ENCODE measurements around the gene ATG101. TPM values are rescaled to one million over a fixed set of nuclear protein-coding genes. Genes with fewer than 3 reads are reported as not detected.

The ATG101 gene
- total RNA-seq, 2 donors from 2014 or later: 43.0 to 46.6 TPM

- Histone ChIP-seq H3K4me1 (ENCODE audit: control insufficient read depth in 1 of 2, low read depth in 2 of 2) (peaks cover 7 to 10% of the 10 kb centered on the region in 2 donors), H3K27me3 (replicated peaks; ENCODE audit: insufficient read depth) (no peaks in the 10 kb centered on the region), H3K9me3 (no peaks in the 10 kb centered on the region), H3K4me3 (no peak overlapping the region), H3K27ac (no peak overlapping the region), H3K36me3 (no peaks in the 10 kb centered on the region)
- ATAC-seq (ENCODE audit: insufficient number of reproducible peaks, low FRiP score, low read depth) (no peak), DNase-seq (ENCODE audit: low spot score) (no peak)
- TF ChIP-seq, protein P1, sequence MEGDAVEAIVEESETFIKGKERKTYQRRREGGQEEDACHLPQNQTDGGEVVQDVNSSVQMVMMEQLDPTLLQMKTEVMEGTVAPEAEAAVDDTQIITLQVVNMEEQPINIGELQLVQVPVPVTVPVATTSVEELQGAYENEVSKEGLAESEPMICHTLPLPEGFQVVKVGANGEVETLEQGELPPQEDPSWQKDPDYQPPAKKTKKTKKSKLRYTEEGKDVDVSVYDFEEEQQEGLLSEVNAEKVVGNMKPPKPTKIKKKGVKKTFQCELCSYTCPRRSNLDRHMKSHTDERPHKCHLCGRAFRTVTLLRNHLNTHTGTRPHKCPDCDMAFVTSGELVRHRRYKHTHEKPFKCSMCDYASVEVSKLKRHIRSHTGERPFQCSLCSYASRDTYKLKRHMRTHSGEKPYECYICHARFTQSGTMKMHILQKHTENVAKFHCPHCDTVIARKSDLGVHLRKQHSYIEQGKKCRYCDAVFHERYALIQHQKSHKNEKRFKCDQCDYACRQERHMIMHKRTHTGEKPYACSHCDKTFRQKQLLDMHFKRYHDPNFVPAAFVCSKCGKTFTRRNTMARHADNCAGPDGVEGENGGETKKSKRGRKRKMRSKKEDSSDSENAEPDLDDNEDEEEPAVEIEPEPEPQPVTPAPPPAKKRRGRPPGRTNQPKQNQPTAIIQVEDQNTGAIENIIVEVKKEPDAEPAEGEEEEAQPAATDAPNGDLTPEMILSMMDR (IDR thresholded peaks at IDR 0.05): no peak
Measured at GRCh38 chr12:52086366-52086765, 16.6 kb downstream of the ATG101 start.

- TF ChIP-seq, protein P1 (IDR thresholded peaks at IDR 0.05): no peak
- no peak overlapping the region for H3K4me3 ChIP-seq
- H3K36me3 ChIP-seq: no peaks in the 10 kb centered on the region
- ATAC-seq (ENCODE audit: insufficient number of reproducible peaks, low FRiP score, low read depth) (no peak), DNase-seq (ENCODE audit: low spot score) (no peak)
- H3K4me1 ChIP-seq (ENCODE audit: control insufficient read depth in 1 of 2, low read depth in 2 of 2): peaks cover 0 to 1% of the 10 kb centered on the region in 2 donors
- H3K9me3 ChIP-seq: no peaks in the 10 kb centered on the region
- H3K27ac ChIP-seq: no peak overlapping the region
- no peaks in the 10 kb centered on the region for H3K27me3 ChIP-seq (replicated peaks; ENCODE audit: insufficient read depth)
Measured at GRCh38 chr12:52086944-52087835, 17.4 kb downstream of the ATG101 start.

GRCh38 chr12:52087961-52088820, 18.4 kb downstream of the ATG101 start:
- H3K27me3 ChIP-seq (replicated peaks; ENCODE audit: insufficient read depth): no peaks in the 10 kb centered on the region
- TF ChIP-seq, protein P1 (IDR thresholded peaks at IDR 0.05): no peak
- no peak overlapping the region for H3K27ac ChIP-seq
- ATAC-seq (ENCODE audit: insufficient number of reproducible peaks, low FRiP score, low read depth) (no peak), DNase-seq (ENCODE audit: low spot score) (no peak)
- H3K4me1 ChIP-seq (ENCODE audit: control insufficient read depth in 1 of 2, low read depth in 2 of 2): no peaks in the 10 kb centered on the region
- H3K4me3 ChIP-seq: no peak overlapping the region
- H3K36me3 ChIP-seq: no peaks in the 10 kb centered on the region
- no peaks in the 10 kb centered on the region for H3K9me3 ChIP-seq

- H3K27me3 ChIP-seq (replicated peaks; ENCODE audit: insufficient read depth): no peaks in the 10 kb centered on the region
- TF ChIP-seq, protein P1 (IDR thresholded peaks at IDR 0.05): no peak
- no peak for DNase-seq (ENCODE audit: low spot score)
Measured at GRCh38 chr12:52089491-52089890, 19.7 kb downstream of the ATG101 start.

DNA sequence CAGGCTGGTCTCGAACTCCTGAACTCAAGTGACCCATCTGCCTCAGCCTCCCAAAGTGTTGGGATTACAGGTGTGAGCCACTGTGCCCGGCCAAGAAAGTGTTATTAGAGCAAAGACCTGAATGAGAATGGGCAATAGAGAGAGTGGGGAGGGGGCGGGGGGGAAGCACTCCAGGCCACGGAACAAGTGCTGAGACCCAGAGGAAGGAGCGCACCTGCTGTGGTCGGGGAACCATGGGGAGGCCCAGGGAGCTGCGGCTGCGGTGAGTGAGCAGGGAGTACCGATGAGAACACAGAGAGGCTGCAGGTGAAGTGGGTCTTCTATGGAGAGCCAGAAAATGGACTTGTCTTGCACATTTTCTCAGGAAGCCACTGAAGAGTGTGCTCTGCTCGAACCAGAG, 20.5 kb downstream of the ATG101 start:
- H3K9me3 ChIP-seq: no peaks in the 10 kb centered on the region
- no peaks in the 10 kb centered on the region for H3K36me3 ChIP-seq
- TF ChIP-seq, protein P1 (IDR thresholded peaks at IDR 0.05): no peak
- H3K4me1 ChIP-seq (ENCODE audit: control insufficient read depth in 1 of 2, low read depth in 2 of 2): no peaks in the 10 kb centered on the region
- no peak overlapping the region for H3K4me3 ChIP-seq
- no peaks in the 10 kb centered on the region for H3K27me3 ChIP-seq (replicated peaks; ENCODE audit: insufficient read depth)
- ATAC-seq (ENCODE audit: insufficient number of reproducible peaks, low FRiP score, low read depth) (no peak), DNase-seq (ENCODE audit: low spot score) (no peak)
- no peak overlapping the region for H3K27ac ChIP-seq

More at GRCh38 chr12:52089491-52089890, 19.7 kb downstream of the ATG101 start:
- Histone ChIP-seq H3K4me1 (ENCODE audit: control insufficient read depth in 1 of 2, low read depth in 2 of 2) (no peaks in the 10 kb centered on the region), H3K36me3 (no peaks in the 10 kb centered on the region), H3K27ac (no peak overlapping the region), H3K9me3 (no peaks in the 10 kb centered on the region), H3K4me3 (no peak overlapping the region)
- ATAC-seq (ENCODE audit: insufficient number of reproducible peaks, low FRiP score, low read depth): no peak

Measured in thoracic aorta (tissue), 2 donors.